GM18499 (cell line): ENCODE data around the gene IRF2BP2.

Experiments used
- ATAC-seq: cut with Tn5 transposase; IDR thresholded peaks from one replicate; pipeline ENCODE4 v1.9.1; 2021; ENCODE audit warnings: moderate number of reproducible peaks; ENCODE audit not compliant: insufficient read depth, unreplicated experiment

The IRF2BP2 gene

GRCh38 chr1:234586892-234587485 lies 23.0 kb downstream of the IRF2BP2 start:
- ATAC-seq: no peak

- ATAC-seq: no peak
These were observed 23.7 kb downstream of the IRF2BP2 start for GRCh38 chr1:234586304-234586703.

- no peak for ATAC-seq
These were observed 24.5 kb downstream of the IRF2BP2 start for GRCh38 chr1:234585330-234586055.

- ATAC-seq: no peak
These were observed 25.1 kb downstream of the IRF2BP2 start for GRCh38 chr1:234584926-234585325.

- no peak for ATAC-seq
These were observed 25.6 kb downstream of the IRF2BP2 start for GRCh38 chr1:234584420-234584805.

- ATAC-seq: no peak
These were observed 26.1 kb downstream of the IRF2BP2 start for GRCh38 chr1:234583755-234584419.

- no peak for ATAC-seq
These were observed 27.2 kb downstream of the IRF2BP2 start for GRCh38 chr1:234582681-234583301.

GRCh38 chr1:234582186-234582585 lies 27.8 kb downstream of the IRF2BP2 start:
- ATAC-seq: no peak

- ATAC-seq: no peak
These were observed 28.8 kb downstream of the IRF2BP2 start for GRCh38 chr1:234581063-234581714.

- no peak for ATAC-seq
These were observed 30.0 kb downstream of the IRF2BP2 start for GRCh38 chr1:234579967-234580366.

- ATAC-seq: no peak
These were observed 31.2 kb downstream of the IRF2BP2 start for GRCh38 chr1:234578735-234579134.

- ATAC-seq: no peak
These were observed 31.9 kb downstream of the IRF2BP2 start for GRCh38 chr1:234578087-234578486.

GRCh38 chr1:234573711-234574299 lies 36.2 kb downstream of the IRF2BP2 start:
- ATAC-seq: no peak

- no peak for ATAC-seq
These were observed 37.0 kb downstream of the IRF2BP2 start for GRCh38 chr1:234572966-234573365.

- no peak for ATAC-seq
These were observed 38.3 kb downstream of the IRF2BP2 start for GRCh38 chr1:234571702-234572101.

- no peak for ATAC-seq
These were observed 39.5 kb downstream of the IRF2BP2 start for GRCh38 chr1:234570329-234571120.

- ATAC-seq: no peak
These were observed 41.6 kb downstream of the IRF2BP2 start for GRCh38 chr1:234568345-234568744.

- no peak for ATAC-seq
These were observed 44.8 kb downstream of the IRF2BP2 start for GRCh38 chr1:234565132-234565531.
